ENCODE measurements around the gene SCRT2. TPM values are rescaled to one million over a fixed set of nuclear protein-coding genes. Genes with fewer than 3 reads are reported as not detected.
"Not testable (repeated sequence)": the region's sequence is repeated elsewhere in the genome, so short reads cannot be mapped to it uniquely, and the experiment has no call there.

The SCRT2 gene
- total RNA-seq, 1 experiment from 2014 or later = not detected

DNA sequence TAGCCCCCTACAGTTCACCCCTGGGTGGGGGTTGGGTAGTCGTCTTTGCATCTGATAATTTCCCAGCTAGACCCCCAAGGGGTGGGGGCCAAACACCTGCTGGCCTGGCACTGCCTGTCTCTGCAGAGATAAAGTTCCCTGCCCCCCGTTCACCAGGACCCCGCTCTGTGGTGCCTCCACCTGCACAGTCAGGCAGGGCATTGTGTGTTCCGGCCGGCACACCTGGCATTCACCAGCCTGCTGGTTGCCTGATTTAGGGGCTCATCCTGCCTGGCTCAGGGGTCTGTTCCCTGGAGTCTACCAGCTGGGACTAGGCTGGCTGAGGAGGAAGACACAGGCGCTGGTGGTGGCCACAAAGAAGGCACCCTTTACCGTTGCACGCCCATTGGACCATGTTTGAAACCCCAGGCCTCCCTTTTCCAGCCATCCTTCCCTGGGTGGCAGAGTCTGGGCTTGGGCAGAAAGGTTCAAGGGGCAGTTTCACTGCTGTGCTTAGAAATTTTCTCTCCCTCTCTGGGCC is 30.8 kb upstream of the SCRT2 start:
- no peaks in the 10 kb centered on the region for H3K36me3 ChIP-seq
- no peaks in the 10 kb centered on the region for H3K9me3 ChIP-seq
- H3K4me3 ChIP-seq = no peak overlapping the region
- no peaks in the 10 kb centered on the region for H3K27me3 ChIP-seq
- no peak for DNase-seq

DNA sequence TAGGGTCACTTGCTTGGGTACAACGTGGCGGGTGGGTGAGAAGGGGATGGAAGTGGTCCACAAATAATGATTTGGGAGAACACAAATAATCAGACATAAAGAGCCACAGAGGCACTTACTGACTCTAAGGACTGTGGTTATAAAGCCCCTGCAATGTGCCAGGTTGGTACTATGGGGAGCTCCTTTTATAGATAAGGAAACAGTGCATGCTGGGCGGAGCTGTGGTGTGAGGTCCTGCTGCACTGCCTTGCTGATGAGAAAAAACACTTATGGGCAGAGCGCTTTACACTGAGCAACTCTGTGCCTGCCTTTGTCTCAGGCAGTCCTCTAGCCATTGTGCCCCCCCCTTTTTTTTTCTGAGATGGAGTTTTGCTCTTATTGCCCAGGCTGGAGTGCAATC is 29.1 kb upstream of the SCRT2 start:
- DNase-seq = no peak
- Histone ChIP-seq H3K4me3 (no peak overlapping the region), H3K27me3 (no peaks in the 10 kb centered on the region), H3K36me3 (no peaks in the 10 kb centered on the region), H3K9me3 (no peaks in the 10 kb centered on the region)

DNA sequence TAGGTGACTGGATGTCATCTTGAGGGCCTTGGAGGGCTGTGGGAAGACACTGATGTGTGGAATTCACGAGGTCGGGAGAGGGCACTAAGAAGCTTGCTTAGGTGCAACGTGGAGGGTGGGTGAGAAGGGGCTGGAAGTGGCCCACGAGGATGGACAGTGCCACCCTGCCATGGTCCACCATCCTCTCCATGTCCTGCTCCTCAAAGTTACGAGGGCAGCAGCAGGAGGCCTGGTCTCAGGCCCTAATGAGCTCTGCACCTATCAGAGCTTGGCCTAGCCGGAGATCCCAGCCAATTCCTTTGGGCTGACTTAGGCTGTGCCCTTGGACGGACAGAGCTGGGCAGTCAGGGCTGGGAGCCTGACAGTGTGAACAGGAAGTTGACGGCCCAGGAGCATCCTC is 27.8 kb upstream of the SCRT2 start:
- DNase-seq = no peak

DNA sequence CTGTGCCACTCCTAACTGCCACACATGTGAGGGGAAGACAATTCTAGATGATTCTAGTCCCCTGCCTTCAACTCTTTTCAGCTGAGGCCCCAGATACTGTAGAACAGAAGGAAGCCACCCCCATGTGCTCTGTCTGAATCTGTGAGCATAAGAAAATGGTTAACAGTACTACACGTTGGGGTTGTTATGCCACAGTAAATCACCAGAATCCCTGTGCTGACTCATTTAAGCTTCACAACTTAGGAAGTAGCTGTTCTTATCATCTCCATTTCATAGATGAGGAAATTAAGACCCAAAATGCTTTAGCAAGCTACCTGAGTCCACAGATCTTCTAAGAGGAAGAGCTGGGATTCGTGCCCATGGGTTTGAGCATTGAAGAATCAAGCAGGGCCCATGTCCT is 27.4 kb upstream of the SCRT2 start:
- H3K9me3 ChIP-seq = no peaks in the 10 kb centered on the region
- DNase-seq = no peak
- H3K36me3 ChIP-seq = no peaks in the 10 kb centered on the region
- H3K27me3 ChIP-seq = no peaks in the 10 kb centered on the region
- H3K4me3 ChIP-seq = no peak overlapping the region

More for the DNA sequence above, 27.8 kb upstream of the SCRT2 start:
- Histone ChIP-seq H3K36me3 (no peaks in the 10 kb centered on the region), H3K27me3 (no peaks in the 10 kb centered on the region), H3K4me3 (no peak overlapping the region), H3K9me3 (no peaks in the 10 kb centered on the region)

DNA sequence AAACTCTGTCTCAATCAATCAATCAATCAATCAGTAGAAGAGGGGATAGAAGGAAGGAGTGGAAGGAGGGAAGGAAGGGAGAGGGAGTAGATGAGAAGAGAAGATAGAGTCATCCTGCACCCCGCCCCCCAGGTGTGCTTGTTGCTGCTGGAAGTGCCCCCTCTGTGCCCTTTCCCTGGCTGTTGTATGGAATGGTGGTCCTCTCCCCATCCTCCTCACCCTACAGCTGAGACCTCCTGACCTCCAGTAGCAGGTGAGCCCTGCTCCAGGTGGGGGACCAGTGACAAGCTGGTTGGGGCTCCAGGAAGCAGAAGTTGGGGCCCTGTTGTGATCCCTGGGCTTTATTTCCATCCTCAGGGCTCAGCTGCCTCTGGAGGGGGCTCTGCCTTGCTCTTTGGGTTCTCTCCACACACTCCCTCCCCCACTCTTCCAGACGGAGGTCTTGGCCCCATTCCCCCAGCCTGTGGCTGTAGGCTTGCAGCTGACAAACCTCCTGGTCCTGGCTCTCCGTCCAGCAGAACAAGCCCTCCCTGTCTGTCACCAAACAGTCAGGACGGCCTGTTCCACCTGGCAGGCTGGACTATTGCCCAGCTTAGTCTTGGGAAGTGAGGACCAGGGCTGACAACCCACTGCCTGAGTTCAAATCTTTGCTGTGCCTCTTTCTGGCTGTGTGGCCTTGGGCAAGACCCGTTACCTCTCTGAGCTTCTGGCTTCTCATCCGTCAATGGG is 26.0 kb upstream of the SCRT2 start:
- no peak for DNase-seq
- Histone ChIP-seq H3K27me3 (no peaks in the 10 kb centered on the region), H3K4me3 (no peak overlapping the region), H3K9me3 (no peaks in the 10 kb centered on the region), H3K36me3 (no peaks in the 10 kb centered on the region)

DNA sequence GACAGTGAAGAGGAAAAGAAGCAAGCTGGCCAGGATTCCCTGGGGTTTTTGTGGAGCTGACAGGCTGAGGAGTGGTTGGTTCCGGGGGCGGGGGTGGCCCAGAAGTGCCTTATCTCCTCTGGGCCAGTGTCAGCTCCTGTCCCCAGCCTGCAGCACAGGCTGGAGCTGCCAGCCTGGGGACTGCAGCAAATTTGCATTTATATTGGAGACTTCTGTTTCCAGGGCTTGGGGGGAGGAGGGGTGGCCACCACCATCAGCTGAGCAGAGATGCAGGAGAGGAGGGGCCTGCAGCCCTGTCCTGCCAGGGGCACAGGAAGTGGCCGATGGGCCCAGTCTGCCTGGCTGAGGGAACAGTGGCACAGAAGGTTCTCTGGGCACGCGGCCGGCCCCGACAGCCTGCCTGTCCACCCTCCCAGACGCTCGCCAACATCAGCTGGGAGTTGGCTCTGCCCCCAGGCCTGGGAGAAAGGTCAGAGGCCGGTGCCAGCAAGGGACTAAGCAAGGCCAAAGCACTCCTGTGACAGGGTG is 24.3 kb upstream of the SCRT2 start:
- Histone ChIP-seq H3K36me3 (no peaks in the 10 kb centered on the region), H3K9me3 (no peaks in the 10 kb centered on the region), H3K4me3 (no peak overlapping the region), H3K27me3 (no peaks in the 10 kb centered on the region)
- no peak for DNase-seq

DNA sequence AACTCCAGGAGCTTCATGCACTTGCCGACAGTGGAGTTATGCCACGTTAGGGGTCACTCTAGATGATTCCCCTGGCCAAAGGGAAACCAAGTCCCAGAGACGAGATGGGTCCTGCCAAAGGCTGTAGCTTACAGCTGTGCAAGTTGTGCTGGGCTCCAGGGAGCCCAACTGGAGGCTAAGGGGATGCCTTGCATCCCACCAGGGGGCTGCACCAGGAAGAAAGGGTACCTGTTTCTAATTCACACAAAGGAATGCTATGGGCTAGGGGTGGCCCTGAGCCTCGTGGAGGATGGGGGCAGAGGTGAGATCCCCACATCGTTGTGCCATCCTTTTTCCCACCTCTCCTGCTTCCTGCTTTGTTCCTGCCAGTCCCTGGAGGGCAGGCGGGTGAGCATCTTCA is 23.7 kb upstream of the SCRT2 start:
- no peaks in the 10 kb centered on the region for H3K9me3 ChIP-seq
- DNase-seq = no peak
- H3K27me3 ChIP-seq = no peaks in the 10 kb centered on the region
- no peak overlapping the region for H3K4me3 ChIP-seq
- H3K36me3 ChIP-seq = no peaks in the 10 kb centered on the region

DNA sequence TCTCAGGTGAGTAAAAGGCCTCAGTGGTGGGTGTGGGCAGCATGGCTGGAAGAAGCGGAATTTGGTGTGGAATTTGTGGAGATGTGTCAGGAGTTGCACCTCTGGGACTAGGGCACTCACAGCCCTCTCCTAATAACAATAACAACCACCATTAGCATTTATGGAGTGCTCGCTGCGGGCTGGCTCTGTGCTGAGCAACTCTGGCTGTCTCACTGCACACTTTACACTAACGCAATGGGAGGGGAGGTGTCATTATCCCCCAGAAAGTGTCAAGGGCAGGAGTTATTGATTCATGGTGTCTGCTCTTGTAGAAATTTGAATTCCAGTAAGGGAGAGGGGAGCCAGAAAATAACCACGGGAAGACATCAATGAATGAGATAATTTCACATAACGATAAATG is 22.7 kb upstream of the SCRT2 start:
- Histone ChIP-seq H3K9me3 (no peaks in the 10 kb centered on the region), H3K27me3 (no peaks in the 10 kb centered on the region), H3K36me3 (no peaks in the 10 kb centered on the region), H3K4me3 (no peak overlapping the region)
- no peak for DNase-seq

DNA sequence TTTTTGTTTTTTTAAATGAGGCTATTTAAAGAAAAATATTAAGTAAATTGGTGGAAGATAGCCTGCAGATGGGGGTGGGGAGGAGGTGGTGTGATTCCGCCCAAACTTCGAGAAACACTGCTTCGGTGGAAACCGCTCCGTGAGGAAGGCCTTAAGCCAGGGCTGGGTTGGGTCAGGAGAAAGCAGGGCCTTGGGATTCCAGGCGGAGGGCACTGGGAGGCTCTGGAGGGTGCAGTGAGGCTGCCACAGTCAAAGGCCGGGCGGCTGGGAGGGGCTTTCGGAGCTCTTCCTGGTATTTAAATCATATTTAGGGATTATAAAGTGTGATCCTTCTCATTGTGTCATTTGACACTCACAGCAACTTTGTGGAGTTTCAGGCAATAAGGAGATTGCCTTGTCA is 22.2 kb upstream of the SCRT2 start:
- Histone ChIP-seq H3K9me3 (no peaks in the 10 kb centered on the region), H3K4me3 (no peak overlapping the region), H3K36me3 (no peaks in the 10 kb centered on the region), H3K27me3 (no peaks in the 10 kb centered on the region)
- no peak for DNase-seq

DNA sequence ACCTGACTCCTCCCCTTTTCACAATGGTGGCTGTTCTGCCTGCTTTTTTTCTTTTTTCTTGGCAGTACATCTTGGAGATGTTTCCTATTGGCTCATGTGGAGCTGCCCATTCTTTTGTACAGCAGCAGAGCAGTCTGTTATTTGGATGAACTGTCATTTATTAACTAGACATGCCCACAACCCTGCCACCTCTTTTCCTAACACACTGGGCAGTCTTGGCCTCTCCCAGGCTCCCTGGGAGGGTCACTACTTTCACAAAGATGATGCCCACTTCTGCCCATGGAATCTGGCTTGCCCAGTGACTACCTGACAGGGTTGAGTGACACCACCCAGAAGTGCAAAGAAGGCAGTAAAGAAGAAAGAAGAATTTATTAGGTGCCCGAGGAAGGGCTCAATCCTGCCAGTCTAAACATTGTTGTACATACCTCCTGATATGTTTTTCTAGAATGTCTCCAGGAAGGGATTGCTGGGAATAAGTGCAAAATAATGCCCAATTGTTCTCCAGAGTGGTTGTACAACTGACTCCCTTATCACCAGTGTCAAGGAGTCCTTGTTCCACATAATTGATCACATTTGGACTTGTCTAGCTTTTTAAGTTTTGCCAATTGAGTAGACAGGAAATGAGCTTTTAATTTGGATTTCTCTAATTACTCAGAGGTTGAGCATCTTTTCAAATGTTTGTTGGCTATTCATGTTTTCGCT is 19.7 kb upstream of the SCRT2 start:
- Histone ChIP-seq H3K27me3 (no peaks in the 10 kb centered on the region), H3K36me3 (no peaks in the 10 kb centered on the region), H3K4me3 (no peak overlapping the region), H3K9me3 (no peaks in the 10 kb centered on the region)
- no peak for DNase-seq

DNA sequence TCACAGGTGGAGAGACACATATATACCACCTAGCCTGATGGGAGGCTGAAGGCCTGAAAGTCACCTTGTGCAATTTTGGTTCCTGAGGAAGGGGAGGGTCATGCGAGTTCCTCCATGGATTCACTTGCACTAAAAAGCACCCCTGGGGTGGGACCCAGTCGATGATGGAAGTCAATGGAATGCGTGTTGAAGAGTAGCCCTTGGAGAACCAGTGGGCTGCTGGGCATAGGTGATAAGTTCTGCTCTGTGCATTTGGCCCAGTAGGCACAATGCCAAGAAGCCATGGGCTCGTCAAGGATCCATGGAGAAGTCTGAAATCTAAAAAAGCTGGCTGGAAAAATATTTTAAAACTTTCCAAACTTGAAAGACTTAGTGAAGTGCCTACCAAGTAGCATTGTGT is 18.9 kb upstream of the SCRT2 start:
- H3K9me3 ChIP-seq = no peaks in the 10 kb centered on the region
- H3K36me3 ChIP-seq = no peaks in the 10 kb centered on the region
- H3K4me3 ChIP-seq = no peak overlapping the region
- DNase-seq = no peak
- H3K27me3 ChIP-seq = no peaks in the 10 kb centered on the region

DNA sequence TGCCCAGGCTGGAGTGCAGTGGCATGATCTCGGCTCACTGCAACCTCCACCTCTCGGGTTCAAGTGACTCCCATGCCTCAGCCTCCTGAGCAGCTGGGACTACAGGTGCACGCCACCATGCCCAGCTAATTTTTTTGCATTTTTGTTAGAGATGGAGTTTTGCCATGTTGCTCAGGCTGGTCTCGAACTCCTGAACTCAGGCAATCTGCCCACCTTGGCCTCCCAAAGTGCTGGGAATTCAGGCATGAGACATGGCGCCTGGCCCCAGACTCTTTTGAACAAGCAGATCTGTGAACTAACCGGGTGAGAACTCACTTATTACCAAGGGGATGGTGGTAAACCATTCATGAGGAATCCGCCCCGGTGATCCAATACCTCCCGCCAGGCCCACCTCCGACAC is 18.2 kb upstream of the SCRT2 start:
- DNase-seq, H3K27me3 ChIP-seq, H3K36me3 ChIP-seq, H3K9me3 ChIP-seq, H3K4me3 ChIP-seq: not testable (repeated sequence)

DNA sequence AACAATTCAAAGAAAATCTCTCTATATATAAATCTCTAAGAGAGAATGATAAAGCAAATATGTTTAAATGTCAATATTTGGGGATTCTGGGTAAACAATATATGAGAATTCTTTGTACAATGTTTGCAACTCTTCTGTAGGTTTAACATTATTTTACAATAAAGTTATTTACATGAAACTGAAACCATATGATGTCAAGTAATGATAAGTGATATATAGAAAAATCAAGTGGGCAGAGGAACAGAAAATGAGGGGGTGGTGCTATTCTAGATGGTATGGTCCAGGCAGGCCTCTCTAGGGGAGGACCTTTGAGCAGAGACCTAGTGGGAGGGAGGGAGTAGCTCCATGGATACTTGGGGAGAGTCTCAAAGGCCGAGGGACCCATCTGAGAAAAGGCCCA is 16.4 kb upstream of the SCRT2 start:
- no peaks in the 10 kb centered on the region for H3K27me3 ChIP-seq
- DNase-seq = no peak
- H3K36me3 ChIP-seq = no peaks in the 10 kb centered on the region
- H3K9me3 ChIP-seq = no peaks in the 10 kb centered on the region
- H3K4me3 ChIP-seq = no peak overlapping the region

DNA sequence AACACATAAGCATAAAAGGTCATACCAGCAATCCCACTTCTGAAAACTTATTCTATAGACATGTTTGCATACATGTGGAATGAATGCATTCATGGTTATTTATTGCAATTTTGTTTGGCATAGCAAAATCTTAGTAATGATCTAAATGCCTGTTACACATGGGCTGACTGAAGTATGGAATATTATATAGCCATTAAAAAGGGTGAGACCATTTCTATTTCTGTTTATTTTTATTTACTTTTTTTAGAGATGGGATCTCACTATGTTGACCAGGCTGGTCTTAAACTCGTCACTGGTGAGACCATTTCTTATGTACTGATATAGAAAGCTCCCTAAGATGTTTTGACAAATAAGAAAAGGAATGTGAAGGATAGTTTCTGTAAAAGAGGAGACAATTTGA is 14.3 kb upstream of the SCRT2 start:
- no peaks in the 10 kb centered on the region for H3K36me3 ChIP-seq
- H3K27me3 ChIP-seq = no peaks in the 10 kb centered on the region
- no peak overlapping the region for H3K4me3 ChIP-seq
- H3K9me3 ChIP-seq = no peaks in the 10 kb centered on the region
- no peak for DNase-seq

DNA sequence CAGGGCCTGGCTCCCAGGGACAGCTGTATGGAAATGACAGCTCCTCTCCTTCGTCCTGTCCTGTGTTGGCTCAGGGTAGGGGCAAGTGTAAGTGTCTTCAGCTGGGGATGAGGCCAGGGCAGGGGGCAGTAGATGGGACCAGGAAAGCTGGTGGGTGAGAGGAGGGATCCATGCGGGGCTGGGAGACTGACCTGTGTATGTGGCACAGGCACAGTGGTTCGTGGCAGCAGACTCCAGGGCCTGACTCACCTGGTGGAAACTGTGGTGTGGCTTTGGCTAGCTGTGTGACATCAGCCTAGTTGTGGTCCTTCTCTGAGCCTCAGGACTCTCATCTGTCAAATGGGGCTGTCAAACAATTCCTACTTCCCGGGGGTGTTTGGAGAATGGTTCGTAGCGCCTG is 13.7 kb upstream of the SCRT2 start:
- Histone ChIP-seq H3K27me3 (no peaks in the 10 kb centered on the region), H3K9me3 (no peaks in the 10 kb centered on the region), H3K4me3 (no peak overlapping the region), H3K36me3 (no peaks in the 10 kb centered on the region)
- no peak for DNase-seq

DNA sequence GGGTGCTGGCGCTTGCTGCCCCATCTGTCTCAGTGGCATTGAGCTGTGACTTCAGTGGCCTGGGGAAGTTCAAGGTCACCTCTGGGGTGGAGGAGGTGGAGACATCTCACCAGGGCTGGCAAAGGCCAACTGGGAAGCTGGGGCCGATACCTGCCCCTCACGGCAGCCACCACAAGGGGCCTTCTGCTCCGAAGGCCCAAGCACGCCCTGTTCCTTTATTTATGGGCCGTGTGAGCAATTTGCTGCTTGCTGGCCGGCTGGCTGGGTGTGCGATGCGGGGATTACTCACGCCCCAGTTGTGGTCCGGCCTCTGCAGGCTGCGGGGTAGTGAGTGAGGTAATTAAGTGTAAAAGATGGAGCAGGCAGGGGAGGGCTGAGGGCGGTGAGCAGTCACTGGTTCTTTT is 13.2 kb upstream of the SCRT2 start:
- peak; percentile 30 for DNase-seq
- no peaks in the 10 kb centered on the region for H3K9me3 ChIP-seq
- no peaks in the 10 kb centered on the region for H3K36me3 ChIP-seq
- H3K27me3 ChIP-seq = no peaks in the 10 kb centered on the region
- H3K4me3 ChIP-seq = no peak overlapping the region

DNA sequence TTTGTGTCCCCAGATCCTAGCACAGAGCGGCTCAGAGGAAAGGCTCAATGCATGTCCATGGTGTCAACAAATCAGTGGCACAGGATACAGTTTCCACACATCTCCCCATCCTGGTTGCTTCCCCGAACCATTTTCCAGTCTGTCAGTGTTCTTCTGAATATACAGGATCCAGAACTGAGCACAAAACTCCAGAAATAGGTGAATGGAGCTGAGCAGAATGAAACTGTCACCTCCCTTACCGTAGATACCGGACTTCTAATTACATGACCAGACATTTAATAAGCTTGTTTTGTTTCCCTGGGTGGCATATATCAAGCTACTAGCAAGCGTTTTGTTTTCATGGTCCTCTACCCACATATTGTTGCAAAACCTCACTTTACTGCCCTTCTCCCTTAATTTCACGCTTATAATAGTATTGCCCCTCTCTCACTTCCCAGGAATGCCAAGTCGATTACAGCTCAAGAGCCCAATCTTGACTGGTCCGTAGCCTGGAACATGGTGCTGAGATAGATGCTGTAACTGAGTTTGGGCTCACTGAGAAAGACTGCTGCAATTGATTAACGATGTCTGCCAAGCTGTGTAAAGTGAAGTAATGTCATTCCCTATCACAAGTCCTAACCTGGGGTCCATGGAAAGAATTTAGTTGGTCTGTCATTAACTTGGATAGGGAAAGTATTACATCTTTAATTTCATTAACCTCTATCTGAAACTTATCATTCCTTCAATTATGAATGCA is 12.0 kb upstream of the SCRT2 start:
- no peak for DNase-seq
- Histone ChIP-seq H3K4me3 (no peak overlapping the region), H3K27me3 (no peaks in the 10 kb centered on the region), H3K9me3 (no peaks in the 10 kb centered on the region), H3K36me3 (no peaks in the 10 kb centered on the region)

All from MG63 (cell line).